ENCODE measurements around the gene KRTAP12-1. TPM values are rescaled to one million over a fixed set of nuclear protein-coding genes. Genes with fewer than 3 reads are reported as not detected.
"Not testable (repeated sequence)": the region's sequence is repeated elsewhere in the genome, so short reads cannot be mapped to it uniquely, and the experiment has no call there.

The KRTAP12-1 gene
- total and polyA plus RNA-seq, 2 donors, result not detected

DNA sequence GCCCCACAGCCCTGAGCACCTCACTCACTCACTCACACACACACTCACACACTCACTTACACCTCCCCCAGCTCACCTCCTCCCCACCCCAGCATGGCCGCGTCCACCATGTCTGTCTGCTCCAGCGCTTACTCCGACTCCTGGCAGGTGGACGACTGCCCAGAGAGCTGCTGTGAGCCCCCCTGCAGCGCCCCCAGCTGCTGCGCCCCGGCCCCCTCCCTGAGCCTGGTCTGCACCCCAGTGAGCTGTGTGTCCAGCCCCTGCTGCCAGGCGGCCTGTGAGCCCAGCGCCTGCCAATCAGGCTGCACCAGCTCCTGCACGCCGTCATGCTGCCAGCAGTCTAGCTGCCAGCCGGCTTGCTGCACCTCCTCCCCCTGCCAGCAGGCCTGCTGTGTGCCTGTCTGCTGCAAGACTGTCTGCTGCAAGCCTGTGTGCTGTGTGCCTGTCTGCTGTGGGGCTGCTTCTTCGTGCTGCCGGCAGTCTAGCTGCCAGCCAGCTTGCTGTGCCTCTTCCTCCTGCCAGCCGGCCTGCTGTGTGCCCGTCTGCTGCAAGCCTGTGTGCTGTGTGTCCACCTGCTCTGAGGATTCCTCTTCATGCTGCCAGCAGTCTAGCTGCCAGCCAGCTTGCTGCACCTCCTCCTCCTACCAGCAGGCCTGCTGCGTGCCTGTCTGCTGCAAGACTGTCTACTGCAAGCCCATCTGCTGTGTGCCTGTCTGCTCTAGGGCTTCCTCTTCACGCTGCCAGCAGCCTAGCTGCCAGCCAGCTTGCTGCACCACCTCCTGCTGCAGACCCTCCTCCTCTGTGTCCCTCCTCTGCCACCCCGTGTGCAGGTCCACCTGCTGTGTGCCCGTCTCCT, 35.4 kb downstream of the KRTAP12-1 start, which contains the start of gene KRTAP10-11:
Gene KRTAP10-11, plus strand, starts transcription at position 49 of the 856 bp plus-strand sequence. Its CDS starts 45 bp downstream, at position 94.
- H3K36me3 ChIP-seq (ENCODE audit: control insufficient read depth in 2 of 2, insufficient read depth in 2 of 2, low read length in 1 of 2); H3K4me1 ChIP-seq (ENCODE audit: control insufficient read depth in 2 of 2, insufficient read depth in 2 of 2, low read length in 2 of 2); H3K27ac ChIP-seq (ENCODE audit: low read depth in 1 of 2, low read length in 1 of 2); DNase-seq (ENCODE audit: low read depth in 6 of 9, low spot score in 9 of 9); H3K4me3 ChIP-seq (ENCODE audit: low read length in 2 of 2); H3K27me3 ChIP-seq (ENCODE audit: control insufficient read depth in 2 of 2, insufficient read depth in 1 of 2, low read length in 1 of 2): not testable (repeated sequence)
- H3K9me3 ChIP-seq (ENCODE audit: control insufficient read depth in 2 of 2, insufficient read depth in 1 of 2, low read length in 1 of 2), result peaks cover 0 to 10% of the 10 kb centered on the region in 2 donors
- WGBS, result 81% methylated on average over 21 of the region's 21 CpGs

DNA sequence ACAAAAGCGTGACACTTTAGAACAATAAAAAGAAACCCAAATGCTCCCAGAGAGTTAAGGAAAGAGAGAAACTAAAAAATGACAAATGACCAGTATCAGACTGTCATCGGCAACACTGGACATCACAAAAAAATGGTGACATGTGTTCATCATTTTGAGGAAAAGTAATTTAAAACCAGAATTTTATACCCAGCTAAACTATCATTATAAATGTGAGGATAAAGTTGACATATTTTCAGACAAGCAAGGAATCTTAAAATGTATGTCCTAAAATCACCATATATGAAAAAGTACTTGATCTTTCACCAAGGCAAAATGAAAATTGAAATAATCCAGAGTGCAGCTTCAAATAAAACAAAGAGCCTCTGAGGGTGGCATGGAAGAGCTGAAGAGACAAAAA, 37.1 kb downstream of the KRTAP12-1 start:
- no peaks in the 10 kb centered on the region for H3K4me1 ChIP-seq (ENCODE audit: control insufficient read depth in 2 of 2, insufficient read depth in 2 of 2, low read length in 2 of 2)
- 49% methylated on average over 2 of the region's 2 CpGs for WGBS
- no peak for DNase-seq (ENCODE audit: low read depth in 6 of 9, low spot score in 9 of 9)
- peaks cover 0 to 20% of the 10 kb centered on the region in 2 donors for H3K9me3 ChIP-seq (ENCODE audit: control insufficient read depth in 2 of 2, insufficient read depth in 1 of 2, low read length in 1 of 2)
- no peak overlapping the region for H3K27ac ChIP-seq (ENCODE audit: low read depth in 1 of 2, low read length in 1 of 2)
- H3K27me3 ChIP-seq (ENCODE audit: control insufficient read depth in 2 of 2, insufficient read depth in 1 of 2, low read length in 1 of 2), result no peaks in the 10 kb centered on the region
- no peaks in the 10 kb centered on the region for H3K36me3 ChIP-seq (ENCODE audit: control insufficient read depth in 2 of 2, insufficient read depth in 2 of 2, low read length in 1 of 2)
- H3K4me3 ChIP-seq (ENCODE audit: low read length in 2 of 2), result no peak overlapping the region

GRCh38 chr21:44643741-44644310, 38.1 kb downstream of the KRTAP12-1 start:
- Histone ChIP-seq H3K9me3 (ENCODE audit: control insufficient read depth in 2 of 2, insufficient read depth in 1 of 2, low read length in 1 of 2) (peaks cover 0 to 25% of the 10 kb centered on the region in 2 donors), H3K27me3 (ENCODE audit: control insufficient read depth in 2 of 2, insufficient read depth in 1 of 2, low read length in 1 of 2) (no peaks in the 10 kb centered on the region), H3K36me3 (ENCODE audit: control insufficient read depth in 2 of 2, insufficient read depth in 2 of 2, low read length in 1 of 2) (no peaks in the 10 kb centered on the region), H3K4me1 (ENCODE audit: control insufficient read depth in 2 of 2, insufficient read depth in 2 of 2, low read length in 2 of 2) (no peaks in the 10 kb centered on the region), H3K4me3 (ENCODE audit: low read length in 2 of 2) (no peak overlapping the region), H3K27ac (ENCODE audit: low read depth in 1 of 2, low read length in 1 of 2) (no peak overlapping the region)
- WGBS, result 82% methylated on average over 14 of the region's 14 CpGs
- no peak for DNase-seq (ENCODE audit: low read depth in 6 of 9, low spot score in 9 of 9)

DNA sequence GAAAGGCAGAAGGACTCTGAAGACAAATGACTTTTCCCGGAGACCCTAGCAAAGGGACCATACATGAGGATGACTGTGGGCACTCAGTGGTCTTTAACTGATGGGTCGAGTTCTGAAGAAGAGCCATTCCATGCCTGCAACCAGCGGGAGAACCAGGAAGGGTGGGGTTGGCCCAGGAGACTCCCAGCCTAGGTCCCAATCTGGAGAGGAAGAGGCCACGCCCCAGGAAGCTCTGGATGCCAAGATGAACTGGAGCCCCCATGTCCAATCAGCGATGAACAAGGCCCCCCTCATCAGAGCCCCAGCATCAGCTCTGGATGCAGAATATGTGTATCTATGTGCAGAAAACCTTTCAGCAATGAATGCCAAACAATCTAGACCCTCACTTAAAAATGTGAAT, 41.2 kb downstream of the KRTAP12-1 start:
- no peaks in the 10 kb centered on the region for H3K4me1 ChIP-seq (ENCODE audit: control insufficient read depth in 2 of 2, insufficient read depth in 2 of 2, low read length in 2 of 2)
- no peaks in the 10 kb centered on the region for H3K36me3 ChIP-seq (ENCODE audit: control insufficient read depth in 2 of 2, insufficient read depth in 2 of 2, low read length in 1 of 2)
- no peak overlapping the region for H3K4me3 ChIP-seq (ENCODE audit: low read length in 2 of 2)
- DNase-seq (ENCODE audit: low read depth in 6 of 9, low spot score in 9 of 9), result no peak
- H3K27me3 ChIP-seq (ENCODE audit: control insufficient read depth in 2 of 2, insufficient read depth in 1 of 2, low read length in 1 of 2), result no peaks in the 10 kb centered on the region
- 96% methylated on average over 5 of the region's 5 CpGs for WGBS
- H3K27ac ChIP-seq (ENCODE audit: low read depth in 1 of 2, low read length in 1 of 2), result no peak overlapping the region
- H3K9me3 ChIP-seq (ENCODE audit: control insufficient read depth in 2 of 2, insufficient read depth in 1 of 2, low read length in 1 of 2), result peaks cover 0 to 25% of the 10 kb centered on the region in 2 donors

GRCh38 chr21:44639331-44639655, 42.7 kb downstream of the KRTAP12-1 start:
- H3K27me3 ChIP-seq (ENCODE audit: control insufficient read depth in 2 of 2, insufficient read depth in 1 of 2, low read length in 1 of 2), result no peaks in the 10 kb centered on the region
- 93% methylated on average over 12 of the region's 12 CpGs for WGBS

GRCh38 chr21:44638506-44639330, 43.2 kb downstream of the KRTAP12-1 start:
- not testable (repeated sequence) for H3K27ac ChIP-seq (ENCODE audit: low read depth in 1 of 2, low read length in 1 of 2); H3K4me3 ChIP-seq (ENCODE audit: low read length in 2 of 2); H3K4me1 ChIP-seq (ENCODE audit: control insufficient read depth in 2 of 2, insufficient read depth in 2 of 2, low read length in 2 of 2); H3K27me3 ChIP-seq (ENCODE audit: control insufficient read depth in 2 of 2, insufficient read depth in 1 of 2, low read length in 1 of 2); DNase-seq (ENCODE audit: low read depth in 6 of 9, low spot score in 9 of 9); H3K36me3 ChIP-seq (ENCODE audit: control insufficient read depth in 2 of 2, insufficient read depth in 2 of 2, low read length in 1 of 2)
- WGBS, result 82% methylated on average over 21 of the region's 21 CpGs
- peaks cover 0 to 16% of the 10 kb centered on the region in 2 donors for H3K9me3 ChIP-seq (ENCODE audit: control insufficient read depth in 2 of 2, insufficient read depth in 1 of 2, low read length in 1 of 2)

More at GRCh38 chr21:44639331-44639655, 42.7 kb downstream of the KRTAP12-1 start:
- DNase-seq (ENCODE audit: low read depth in 6 of 9, low spot score in 9 of 9), result no peak
- Histone ChIP-seq H3K4me1 (ENCODE audit: control insufficient read depth in 2 of 2, insufficient read depth in 2 of 2, low read length in 2 of 2) (no peaks in the 10 kb centered on the region), H3K27ac (ENCODE audit: low read depth in 1 of 2, low read length in 1 of 2) (no peak overlapping the region), H3K9me3 (ENCODE audit: control insufficient read depth in 2 of 2, insufficient read depth in 1 of 2, low read length in 1 of 2) (peaks cover 0 to 22% of the 10 kb centered on the region in 2 donors), H3K36me3 (ENCODE audit: control insufficient read depth in 2 of 2, insufficient read depth in 2 of 2, low read length in 1 of 2) (no peaks in the 10 kb centered on the region), H3K4me3 (ENCODE audit: low read length in 2 of 2) (no peak overlapping the region)

- WGBS, result 81% methylated on average over 12 of the region's 12 CpGs
- not testable (repeated sequence) for H3K27me3 ChIP-seq (ENCODE audit: control insufficient read depth in 2 of 2, insufficient read depth in 1 of 2, low read length in 1 of 2)
Observed at GRCh38 chr21:44637851-44638348, 44.1 kb downstream of the KRTAP12-1 start.

DNA sequence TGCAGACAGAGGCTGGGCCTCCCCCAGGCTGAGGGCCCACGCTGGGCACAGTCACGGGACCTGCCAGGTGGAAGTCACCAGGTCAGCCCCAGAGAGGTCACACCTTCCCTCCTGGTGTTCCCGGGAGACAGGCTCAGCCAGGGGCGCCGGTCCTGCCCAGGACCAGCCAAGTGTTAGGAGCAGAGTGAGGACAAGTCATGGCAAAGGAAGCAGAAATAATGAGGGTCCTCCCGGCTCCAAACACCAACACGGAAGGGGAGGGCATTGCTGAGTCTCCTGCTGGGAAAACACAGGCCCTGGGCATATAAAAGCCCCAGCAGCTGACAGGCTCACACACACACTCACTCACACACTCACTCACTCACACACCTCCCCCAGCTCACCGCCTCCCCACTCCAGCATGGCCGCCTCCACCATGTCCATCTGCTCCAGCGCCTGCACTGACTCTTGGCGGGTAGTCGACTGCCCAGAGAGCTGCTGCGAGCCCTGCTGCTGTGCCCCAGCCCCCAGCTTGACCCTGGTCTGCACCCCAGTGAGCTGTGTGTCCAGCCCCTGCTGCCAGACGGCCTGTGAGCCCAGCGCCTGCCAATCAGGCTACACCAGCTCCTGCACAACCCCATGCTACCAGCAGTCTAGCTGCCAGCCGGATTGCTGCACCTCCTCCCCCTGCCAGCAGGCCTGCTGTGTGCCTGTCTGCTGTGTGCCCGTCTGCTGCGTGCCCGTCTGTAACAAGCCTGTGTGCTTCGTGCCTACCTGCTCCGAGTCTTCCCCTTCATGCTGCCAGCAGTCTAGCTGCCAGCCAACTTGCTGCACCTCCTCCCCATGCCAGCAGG, 44.7 kb downstream of the KRTAP12-1 start, which contains the start of gene KRTAP10-10:
Gene KRTAP10-10, plus strand, starts transcription at position 339 of the 833 bp plus-strand sequence. Its CDS starts 62 bp downstream, at position 401.
- Histone ChIP-seq H3K36me3 (ENCODE audit: control insufficient read depth in 2 of 2, insufficient read depth in 2 of 2, low read length in 1 of 2) (no peaks in the 10 kb centered on the region), H3K27ac (ENCODE audit: low read depth in 1 of 2, low read length in 1 of 2) (no peak within 1 kb of the TSS), H3K27me3 (ENCODE audit: control insufficient read depth in 2 of 2, insufficient read depth in 1 of 2, low read length in 1 of 2) (no peaks in the 10 kb centered on the region), H3K9me3 (ENCODE audit: control insufficient read depth in 2 of 2, insufficient read depth in 1 of 2, low read length in 1 of 2) (peaks cover 0 to 15% of the 10 kb centered on the region in 2 donors), H3K4me3 (ENCODE audit: low read length in 2 of 2) (no peak within 1 kb of the TSS), H3K4me1 (ENCODE audit: control insufficient read depth in 2 of 2, insufficient read depth in 2 of 2, low read length in 2 of 2) (no peaks in the 10 kb centered on the region)
- DNase-seq (ENCODE audit: low read depth in 6 of 9, low spot score in 9 of 9), result no peak
- 75% methylated on average over 21 of the region's 21 CpGs for WGBS

More at GRCh38 chr21:44637851-44638348, 44.1 kb downstream of the KRTAP12-1 start:
- DNase-seq (ENCODE audit: low read depth in 6 of 9, low spot score in 9 of 9); H3K27ac ChIP-seq (ENCODE audit: low read depth in 1 of 2, low read length in 1 of 2); H3K36me3 ChIP-seq (ENCODE audit: control insufficient read depth in 2 of 2, insufficient read depth in 2 of 2, low read length in 1 of 2); H3K4me3 ChIP-seq (ENCODE audit: low read length in 2 of 2); H3K4me1 ChIP-seq (ENCODE audit: control insufficient read depth in 2 of 2, insufficient read depth in 2 of 2, low read length in 2 of 2): not testable (repeated sequence)
- H3K9me3 ChIP-seq (ENCODE audit: control insufficient read depth in 2 of 2, insufficient read depth in 1 of 2, low read length in 1 of 2), result peaks cover 0 to 15% of the 10 kb centered on the region in 2 donors
